Measurements from ENCODE around the gene IFNAR1.

IFNAR1 gene

DNA sequence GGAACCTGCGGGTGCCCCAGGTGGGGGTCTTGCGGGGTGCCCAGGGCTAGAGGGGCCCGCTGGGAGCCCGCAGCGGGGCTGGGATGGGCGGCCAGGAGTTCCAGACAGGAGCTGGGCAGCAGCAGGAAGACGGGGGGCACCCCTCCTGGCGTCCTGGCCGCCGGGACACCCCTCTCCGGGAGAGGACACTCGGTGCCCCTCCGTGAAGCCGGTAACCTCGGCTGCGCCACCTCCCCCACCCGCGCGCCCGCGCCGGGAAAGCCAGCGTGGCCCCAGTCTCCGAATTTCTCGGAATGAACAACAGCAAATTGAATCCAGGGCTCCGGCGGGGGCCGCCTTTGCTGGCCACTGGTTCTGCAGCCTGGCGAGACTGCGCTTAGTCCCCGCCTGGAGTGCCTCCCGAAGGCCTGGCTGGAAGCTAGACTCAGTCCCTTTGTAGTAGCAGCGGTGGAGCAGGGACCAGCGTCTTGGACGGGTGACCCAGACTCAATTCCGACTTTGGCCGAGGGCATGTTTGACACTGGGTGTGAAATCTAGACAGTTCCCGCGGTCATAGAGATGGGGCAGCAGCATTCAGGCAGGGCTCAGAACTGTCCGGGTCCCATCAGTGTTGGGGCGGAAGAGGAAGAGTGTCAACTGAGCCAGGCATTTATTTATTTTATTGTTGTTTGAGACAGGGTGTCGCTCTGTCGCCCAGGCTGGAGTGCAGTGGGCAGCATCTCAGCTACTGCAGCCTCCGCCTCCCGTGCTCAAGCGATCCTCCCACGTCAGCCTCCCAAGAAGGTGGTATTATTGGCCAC lies 79.2 kb downstream of the IFNAR1 start:
- DNase-seq, result peak; percentile 84

DNA sequence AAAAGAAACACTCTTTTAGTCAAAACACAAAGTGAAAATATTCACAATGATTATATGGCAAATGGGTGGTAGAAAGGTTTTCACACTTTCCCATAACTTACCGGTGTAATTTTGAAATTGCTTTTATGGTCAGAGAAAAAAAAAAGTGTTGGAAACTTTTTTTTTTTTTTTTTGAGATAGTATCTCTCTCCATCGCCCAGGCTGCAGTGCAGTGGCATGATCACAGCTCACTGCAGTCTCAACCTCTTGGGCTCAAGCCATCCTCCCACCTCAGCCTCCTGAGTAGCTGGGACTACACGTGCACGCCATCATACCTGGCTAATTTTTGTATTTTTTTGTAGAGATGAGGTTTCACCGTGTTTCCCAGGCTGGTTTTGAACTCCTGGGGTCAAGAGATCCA lies 81.7 kb downstream of the IFNAR1 start:
- no peak for DNase-seq
